ENCODE data around the gene OMG.

Gene OMG

GRCh38 chr17:31261601-31262000, 35.4 kb downstream of the OMG start:
- no peak for DNase-seq

- DNase-seq: no peak
Measured at GRCh38 chr17:31260151-31260550, 36.9 kb downstream of the OMG start.

- DNase-seq: no peak
Measured at GRCh38 chr17:31256936-31257335, 40.1 kb downstream of the OMG start.

GRCh38 chr17:31254654-31255053, 42.4 kb downstream of the OMG start:
- no peak for DNase-seq

GRCh38 chr17:31252741-31253140, 44.3 kb downstream of the OMG start:
- no peak for DNase-seq

- DNase-seq: no peak
Measured at GRCh38 chr17:31251970-31252328, 45.1 kb downstream of the OMG start.

GRCh38 chr17:31251105-31251969, 45.7 kb downstream of the OMG start:
- DNase-seq: no peak

- no peak for DNase-seq
Measured at GRCh38 chr17:31250229-31250628, 46.8 kb downstream of the OMG start.

- no peak for DNase-seq
Measured at GRCh38 chr17:31249835-31250141, 47.3 kb downstream of the OMG start.

- DNase-seq: no peak
Measured at GRCh38 chr17:31248986-31249834, 47.8 kb downstream of the OMG start.
